ENCODE measurements around the gene VPS9D1.

Gene VPS9D1

DNA sequence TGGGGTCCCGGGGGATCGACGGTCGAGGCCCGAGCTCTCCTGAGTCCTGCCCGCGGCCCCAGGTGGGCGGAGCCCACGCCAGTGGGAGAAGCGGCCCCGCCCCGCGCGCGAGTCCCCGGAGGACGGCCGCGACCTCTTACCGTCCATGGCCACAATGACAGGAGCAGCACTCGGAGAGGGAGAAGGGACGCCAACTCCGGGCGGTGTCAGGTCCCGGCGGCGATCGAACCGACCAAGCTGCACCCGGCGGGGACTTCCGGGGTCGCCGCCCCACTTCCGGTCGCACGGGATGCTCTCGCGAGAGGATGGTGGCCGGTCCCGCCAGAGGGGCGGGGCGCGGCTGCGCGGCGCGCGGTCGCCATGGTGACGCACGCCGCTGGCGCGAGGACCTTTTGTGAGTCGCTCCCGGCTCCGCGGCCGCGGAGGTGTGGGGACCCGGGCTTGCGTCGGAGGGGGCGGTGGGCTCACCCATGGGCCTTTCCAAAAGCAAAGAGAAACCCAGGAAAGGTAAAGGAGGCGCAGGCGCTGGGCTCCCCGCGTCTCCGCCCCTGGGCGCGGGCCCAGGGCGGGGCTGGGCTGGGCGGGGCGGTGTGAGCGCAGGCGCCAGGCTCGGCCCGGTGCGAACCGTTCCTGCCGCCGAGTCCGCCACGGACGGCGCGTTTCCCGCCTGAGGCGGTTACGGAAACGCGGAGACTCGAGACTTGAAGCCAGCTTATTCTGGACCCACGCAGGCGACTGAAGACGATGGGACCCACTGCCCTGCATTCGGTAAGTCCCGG is 63.1 kb downstream of the VPS9D1 start, which contains the start of the genes CHMP1A and SPATA33:
Gene CHMP1A, minus strand, starts transcription at position 267 of the 779 bp plus-strand sequence. Its CDS starts 120 bp downstream, at position 147.
Gene SPATA33, plus strand, starts transcription at position 395 of the 779 bp plus-strand sequence. Its CDS starts 76 bp downstream, at position 471.
- peak; percentile 78 for DNase-seq

Data from MV-4-11 (cell line).